Stimulated activated CD4-positive, alpha-beta T cell treated with anti-CD3 and anti-CD28 coated beads, Interleukin-15, amount 100 ng/mL, for 1 hour (primary cell): ENCODE results near the gene NEURL2.
"Not testable (repeated sequence)": the region's sequence is repeated elsewhere in the genome, so short reads cannot be mapped to it uniquely, and the experiment has no call there.

Source experiments
- DNase-seq, 2 donors: peaks; one replicate each; pipeline ENCODE4 v3.0.0-alpha.2; 2020; ENCODE audit warnings: low read depth in 1 of 2, low spot score in 1 of 2

NEURL2 gene

DNA sequence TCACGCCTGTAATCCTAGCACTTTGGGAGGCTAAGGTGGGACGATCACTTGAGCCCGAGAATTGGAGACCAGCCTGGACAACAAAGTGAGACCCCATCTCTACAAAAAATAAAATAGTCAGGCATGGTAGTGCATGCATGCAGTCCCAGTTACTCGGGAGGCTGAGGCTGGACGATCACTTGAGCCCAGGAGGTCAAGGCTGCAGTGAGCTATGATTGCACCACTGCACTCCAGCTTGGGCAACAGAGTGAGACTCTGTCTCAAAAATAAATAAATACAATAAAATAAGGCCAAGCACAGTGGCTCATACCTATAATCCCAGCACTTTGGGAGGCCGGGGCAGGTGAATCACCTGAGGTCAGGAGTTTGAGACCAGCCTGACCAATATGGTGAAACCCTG is 10.3 kb upstream of the NEURL2 start:
- not testable (repeated sequence) for DNase-seq

GRCh38 chr20:45899046-45899835 is 8.2 kb upstream of the NEURL2 start:
- no peak for DNase-seq

GRCh38 chr20:45898285-45898684 is 7.3 kb upstream of the NEURL2 start:
- no peak for DNase-seq

DNA sequence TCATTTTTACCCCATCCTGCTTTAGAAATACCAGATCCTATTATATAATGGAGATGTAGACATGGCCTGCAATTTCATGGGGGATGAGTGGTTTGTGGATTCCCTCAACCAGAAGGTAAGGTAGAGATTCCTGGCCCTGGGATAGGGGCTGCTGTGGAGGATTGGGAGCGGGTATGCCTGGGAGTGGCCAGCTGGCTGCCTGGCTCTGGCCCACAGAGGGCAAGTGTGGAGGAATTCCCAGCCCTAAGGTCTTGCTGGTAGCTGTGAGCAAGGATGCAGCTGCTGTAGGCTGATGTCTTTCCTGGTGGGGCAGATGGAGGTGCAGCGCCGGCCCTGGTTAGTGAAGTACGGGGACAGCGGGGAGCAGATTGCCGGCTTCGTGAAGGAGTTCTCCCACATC is 6.7 kb upstream of the NEURL2 start:
- DNase-seq: no peak

- DNase-seq: no peak
Observed at GRCh38 chr20:45897289-45897688, 6.3 kb upstream of the NEURL2 start.

DNA sequence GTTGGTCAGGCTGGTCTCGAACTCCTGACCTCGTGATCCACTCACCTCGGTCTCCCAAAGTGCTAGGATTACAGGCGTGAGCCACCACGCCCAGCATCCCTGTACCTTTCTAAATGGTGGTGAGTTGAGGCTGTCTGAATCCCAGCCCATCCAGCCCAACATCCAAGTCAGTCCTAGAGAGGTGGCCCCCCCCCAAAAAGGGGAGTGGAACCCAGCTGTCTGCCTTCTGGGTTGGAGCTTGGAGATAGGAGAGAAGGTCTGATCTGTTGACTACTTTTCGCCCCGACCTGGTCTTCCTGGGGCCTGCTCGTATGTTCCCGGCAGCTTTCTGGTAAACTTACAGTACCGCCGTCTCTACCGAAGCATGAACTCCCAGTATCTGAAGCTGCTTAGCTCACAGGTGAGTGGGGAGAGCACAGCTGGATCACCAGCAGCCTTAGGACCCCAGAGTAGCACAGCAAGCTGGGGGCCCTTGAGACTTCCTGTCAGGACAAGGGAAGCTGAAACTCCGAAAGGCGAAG is 5.7 kb upstream of the NEURL2 start:
- no peak for DNase-seq

GRCh38 chr20:45894797-45895196 is 3.8 kb upstream of the NEURL2 start:
- DNase-seq: no peak

DNA sequence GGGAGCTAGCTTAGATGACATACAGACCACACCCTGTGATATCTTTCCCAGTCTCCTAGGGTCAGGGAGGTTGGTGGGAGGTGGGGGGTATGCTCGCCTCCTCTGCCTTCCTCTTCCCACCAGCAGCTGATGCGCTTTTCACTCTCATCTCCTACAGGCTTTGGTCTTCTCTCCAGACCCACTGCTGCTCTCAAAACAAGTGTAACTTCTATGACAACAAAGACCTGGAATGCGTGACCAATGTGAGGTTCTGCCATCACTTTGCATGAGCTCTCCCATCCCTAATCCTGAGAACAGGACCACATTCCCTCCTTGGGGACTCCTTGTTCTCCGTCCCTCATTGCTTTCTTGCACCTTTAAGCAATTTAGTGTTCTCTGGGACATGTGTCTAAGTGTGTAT is 2.8 kb upstream of the NEURL2 start:
- DNase-seq: no peak

GRCh38 chr20:45892828-45893500 is 2.0 kb upstream of the NEURL2 start:
- DNase-seq: no peak

GRCh38 chr20:45892049-45892825 is 1.2 kb upstream of the NEURL2 start:
- no peak for DNase-seq

DNA sequence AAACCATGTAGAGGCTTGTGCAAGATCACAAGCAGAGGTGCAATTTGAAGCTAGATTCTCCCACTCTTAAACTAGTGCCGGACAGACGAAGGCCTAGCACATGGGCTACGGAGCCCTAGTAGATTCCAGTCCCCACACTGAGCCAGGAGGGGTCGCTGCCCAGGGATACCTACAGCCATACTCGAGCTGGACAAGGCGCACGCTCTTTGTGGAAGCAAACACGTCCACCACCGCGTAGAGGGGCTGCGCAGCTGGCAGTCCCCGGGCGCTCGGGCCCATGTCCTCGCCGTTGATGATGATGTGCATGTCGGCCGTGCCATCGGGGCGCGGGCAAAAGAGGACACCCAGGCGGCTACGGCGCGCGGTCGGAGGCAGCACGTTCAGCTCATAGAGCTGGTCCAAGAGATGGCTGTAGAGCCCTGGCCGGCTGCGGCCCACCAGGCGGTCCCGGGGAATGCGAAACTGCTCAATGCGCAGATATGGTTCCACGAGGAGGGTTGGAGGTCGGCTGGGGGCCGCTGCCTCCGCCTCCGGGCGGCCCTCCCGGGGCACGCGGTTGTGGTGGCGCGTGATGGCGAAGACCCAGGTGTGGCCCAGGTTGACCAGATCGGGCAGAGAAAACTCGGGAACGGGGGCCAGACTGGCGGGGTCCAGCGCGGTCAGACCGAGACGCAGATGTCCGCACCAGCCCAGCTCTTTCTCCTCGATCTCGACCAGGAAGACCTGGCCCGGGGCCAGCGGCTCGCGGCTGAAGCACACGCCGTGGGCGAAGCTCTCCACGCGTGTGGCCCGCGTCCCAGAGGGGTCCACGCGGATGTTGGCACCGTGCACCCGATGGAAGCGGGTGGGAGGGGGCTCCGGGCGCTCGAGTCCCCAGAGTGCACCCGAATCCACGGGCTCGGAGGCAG is 677 bp downstream of the NEURL2 start:
- DNase-seq: peak in 1 of 2 donors; percentile 27

DNA sequence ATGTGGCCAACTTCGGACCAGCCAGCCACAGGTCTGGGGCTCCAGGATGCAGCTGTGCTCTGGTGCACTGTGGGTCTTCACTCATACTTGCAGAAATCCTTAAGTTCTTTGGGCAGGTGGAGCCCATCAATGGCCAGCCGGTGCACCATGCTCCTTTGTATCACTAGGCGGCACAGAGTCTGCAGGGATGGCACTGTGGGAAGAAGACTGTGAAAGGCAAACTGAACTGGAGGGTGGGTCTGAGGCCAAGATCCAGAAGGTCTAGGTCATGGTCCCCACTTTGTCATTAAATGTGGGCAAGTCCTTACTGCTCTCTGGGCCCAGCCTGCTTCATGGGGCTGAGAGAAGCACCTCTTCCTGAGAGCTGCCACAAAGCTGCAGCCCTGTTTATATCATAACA is 2.3 kb downstream of the NEURL2 start:
- DNase-seq: no peak

DNA sequence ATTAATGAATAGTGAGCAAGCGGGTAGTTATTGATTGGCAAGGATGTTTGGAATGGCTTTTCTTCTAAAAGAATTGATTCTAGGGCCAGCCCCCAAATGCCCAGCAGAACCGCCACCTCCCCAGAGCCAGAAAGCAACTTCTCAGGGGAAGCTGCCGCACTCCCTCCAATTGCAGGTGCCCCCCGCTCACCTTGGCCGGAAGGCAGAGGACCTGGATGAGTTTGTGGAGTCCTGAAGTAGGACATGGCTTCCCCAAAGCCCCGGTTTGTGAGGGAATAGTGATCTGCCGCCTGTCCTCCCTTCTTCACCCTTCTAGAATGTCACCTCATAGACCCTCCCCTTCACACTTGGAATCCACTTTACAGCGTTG is 3.7 kb downstream of the NEURL2 start, which contains the start of gene SPATA25:
TSS of gene SPATA25 (minus strand) at position 277 of the 370 bp plus-strand sequence. CDS start at position 245, 32 bp downstream.
- no peak for DNase-seq

- DNase-seq: no peak
Observed at GRCh38 chr20:45886590-45887345, 4.2 kb downstream of the NEURL2 start.

DNA sequence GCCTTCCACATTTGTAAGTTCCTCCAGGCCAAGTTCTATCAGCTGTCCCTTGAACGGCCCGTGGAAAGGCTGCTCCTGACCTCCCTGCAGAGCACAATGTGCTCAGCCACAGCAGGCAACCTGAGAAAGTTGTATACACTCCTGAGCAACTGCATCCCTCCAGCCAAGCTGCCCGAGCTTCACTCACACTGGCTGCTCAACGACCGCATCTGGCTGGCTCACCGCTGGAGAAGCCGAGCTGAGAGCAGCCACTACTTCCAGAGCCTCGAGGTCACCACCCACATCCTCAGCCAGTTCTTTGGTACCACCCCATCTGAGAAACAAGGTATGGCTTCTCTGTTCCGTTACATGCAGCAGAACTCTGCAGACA is 7.9 kb downstream of the NEURL2 start:
- DNase-seq: no peak

DNA sequence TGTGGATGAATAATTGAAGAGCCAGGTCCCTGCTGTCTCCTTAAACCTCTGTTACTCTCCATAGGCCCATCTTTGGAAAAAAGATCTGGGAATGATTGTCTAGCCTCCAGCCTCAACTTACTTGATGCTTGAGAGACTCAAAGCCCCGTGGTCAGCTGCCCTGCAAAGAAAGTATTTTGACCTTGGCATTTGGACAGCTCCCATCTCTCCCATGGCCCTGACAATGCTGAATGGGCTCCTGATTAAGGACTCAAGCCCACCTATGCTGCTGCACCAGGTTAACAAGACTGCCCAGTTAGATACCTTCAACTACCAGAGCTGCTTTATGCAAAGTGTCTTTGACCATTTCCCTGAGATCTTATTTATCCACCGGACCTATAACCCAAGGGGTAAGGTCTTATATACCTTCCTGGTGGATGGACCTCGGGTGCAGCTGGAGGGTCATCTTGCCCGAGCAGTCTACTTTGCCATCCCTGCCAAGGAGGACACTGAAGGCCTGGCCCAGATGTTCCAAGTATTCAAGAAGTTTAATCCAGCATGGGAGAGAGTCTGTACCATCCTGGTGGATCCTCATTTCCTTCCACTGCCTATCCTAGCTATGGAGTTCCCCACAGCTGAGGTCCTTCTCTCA is 8.4 kb downstream of the NEURL2 start:
- no peak for DNase-seq

- DNase-seq: peak; percentile 94 to 98
Observed at GRCh38 chr20:45880988-45881788, 9.8 kb downstream of the NEURL2 start, which contains the start of gene ZSWIM1. ZSWIM1 (plus strand) TSS chr20:45881227; CDS start chr20:45882593, 1,366 bp downstream.

- DNase-seq: no peak
Observed at GRCh38 chr20:45878076-45878761, 12.8 kb downstream of the NEURL2 start.
